HG02759 (cell line): Measurements from ENCODE around the gene PSPN.
"Not testable (repeated sequence)": the region's sequence is repeated elsewhere in the genome, so short reads cannot be mapped to it uniquely, and the experiment has no call there.

Experiments used
- ATAC-seq: cut with Tn5 transposase; IDR thresholded peaks from one replicate; pipeline ENCODE4 v1.9.1; 2021; ENCODE audit warnings: mild to moderate bottlenecking, moderate library complexity; ENCODE audit not compliant: unreplicated experiment

PSPN gene

GRCh38 chr19:6406401-6406800, 30.7 kb upstream of the PSPN start:
- ATAC-seq: no peak

GRCh38 chr19:6402837-6403608, 27.3 kb upstream of the PSPN start:
- ATAC-seq: no peak

GRCh38 chr19:6402058-6402457, 26.3 kb upstream of the PSPN start:
- ATAC-seq: no peak

- ATAC-seq: not testable (repeated sequence)
Measured at GRCh38 chr19:6400062-6400944, 24.6 kb upstream of the PSPN start.

GRCh38 chr19:6396305-6396704, 20.6 kb upstream of the PSPN start:
- ATAC-seq: no peak

GRCh38 chr19:6394831-6395230, 19.1 kb upstream of the PSPN start:
- ATAC-seq: no peak

- ATAC-seq: no peak
Measured at GRCh38 chr19:6393983-6394412, 18.3 kb upstream of the PSPN start.

GRCh38 chr19:6393074-6393982, 17.6 kb upstream of the PSPN start, which contains the start of gene GTF2F1:
Gene GTF2F1 (minus strand): TSS chr19:6393164. CDS start chr19:6392995, 169 bp downstream.
- ATAC-seq: peak; percentile 83

GRCh38 chr19:6392221-6393073, 16.7 kb upstream of the PSPN start:
- no peak for ATAC-seq

GRCh38 chr19:6387372-6387771, 11.6 kb upstream of the PSPN start:
- no peak for ATAC-seq

GRCh38 chr19:6384381-6384780, 8.6 kb upstream of the PSPN start:
- ATAC-seq: no peak

GRCh38 chr19:6383188-6383587, 7.5 kb upstream of the PSPN start:
- ATAC-seq: no peak

- ATAC-seq: no peak
Measured at GRCh38 chr19:6381030-6381750, 5.5 kb upstream of the PSPN start.

GRCh38 chr19:6379744-6380143, 4.0 kb upstream of the PSPN start:
- ATAC-seq: no peak

- no peak for ATAC-seq
Measured at GRCh38 chr19:6378486-6378885, 2.8 kb upstream of the PSPN start.

- no peak for ATAC-seq
Measured at GRCh38 chr19:6378041-6378440, 2.3 kb upstream of the PSPN start.

- no peak for ATAC-seq
Measured at GRCh38 chr19:6376512-6377190, 918 bp upstream of the PSPN start.

- ATAC-seq: no peak
Measured at GRCh38 chr19:6374711-6375410, 872 bp downstream of the PSPN start.
